Smooth muscle cell (in vitro differentiated cells): Measurements from ENCODE around the gene CBY3. TPM values are rescaled to one million over a fixed set of nuclear protein-coding genes. Genes with fewer than 3 reads are reported as not detected.
"Not testable (repeated sequence)": the region's sequence is repeated elsewhere in the genome, so short reads cannot be mapped to it uniquely, and the experiment has no call there.

Source experiments
- DNase-seq: peaks from one replicate; lab custom pipeline; 2025; ENCODE audit not compliant: unreplicated experiment; lab: John Stamatoyannopoulos, UW
- H2AFZ ChIP-seq: fragments of 200-600 bp; sonication (generic); 2 replicates; pipeline ENCODE4 v1.6.0; 2016; ENCODE audit warnings: antibody characterized with exemption, low read depth, mild to moderate bottlenecking
- H3F3A ChIP-seq: fragments of 200-600 bp; sonication (generic); 2 replicates; pipeline ENCODE4 v1.6.0; 2017; ENCODE audit warnings: antibody characterized with exemption, low read depth
- H3K27ac ChIP-seq: fragments of 200-600 bp; sonication (generic); 2 replicates; pipeline ENCODE4 v1.5.1; 2016; ENCODE audit warnings: low read depth, mild to moderate bottlenecking
- H3K27me3 ChIP-seq: fragments of 200-600 bp; sonication (generic); 2 replicates; pipeline ENCODE4 v1.6.1; 2016; ENCODE audit warnings: low read depth, mild to moderate bottlenecking
- H3K36me3 ChIP-seq: fragments of 200-600 bp; sonication (generic); 2 replicates; pipeline ENCODE4 v1.5.1; 2016; ENCODE audit warnings: low read depth
- H3K4me1 ChIP-seq: fragments of 200-600 bp; sonication (generic); 2 replicates; pipeline ENCODE4 v1.5.1; 2016; ENCODE audit warnings: low read depth
- H3K4me2 ChIP-seq: fragments of 200-600 bp; sonication (generic); 2 replicates; pipeline ENCODE4 v1.6.0; 2016; ENCODE audit warnings: mild to moderate bottlenecking
- H3K4me3 ChIP-seq: fragments of 200-600 bp; sonication (generic); 2 replicates; pipeline ENCODE4 v1.5.1; 2016; ENCODE audit warnings: mild to moderate bottlenecking
- H3K79me2 ChIP-seq: fragments of 200-600 bp; sonication (generic); 2 replicates; pipeline ENCODE4 v1.6.0; 2016; ENCODE audit warnings: low read depth, mild to moderate bottlenecking
- H3K9ac ChIP-seq: fragments of 200-600 bp; sonication (generic); 2 replicates; pipeline ENCODE4 v1.6.0; 2016; ENCODE audit warnings: low read depth
- H3K9me3 ChIP-seq: fragments of 200-600 bp; sonication (generic); replicated peaks from 2 replicates; pipeline ENCODE4 v1.5.1; 2016; ENCODE audit warnings: low read depth
- H4K20me1 ChIP-seq: fragments of 200-600 bp; sonication (generic); 2 replicates; pipeline ENCODE4 v1.6.0; 2016; ENCODE audit warnings: low read depth
- WGBS: methylation state at CpG from one replicate; pipeline ENCODE4 v1.1.7; 2016; ENCODE audit warnings: low lambda C conversion rate; 5-methylcytosine and 5-hydroxymethylcytosine counted together
- polyA plus RNA-seq: library from polyadenylated mRNA; unstranded; fragments of >200 nt; fragmentation: Nextera tagmentation; extraction: Ambion mirVana; gene quantifications from 2 replicates; pipeline ENCODE4 v1.2.1, GENCODE V29; 2016
- total RNA-seq: library from RNA; depleted of rRNA; stranded (reverse); fragments of >200 nt; gene quantifications from 2 replicates; pipeline ENCODE4 v1.2.3, GENCODE V29; 2014
- TF ChIP-seq, protein P1 (sequence below): fragments of 200-600 bp; sonication (generic); IDR thresholded peaks from 2 replicates; pipeline ENCODE4 v1.5.1; 2017; ENCODE audit warnings: borderline replicate concordance, mild to moderate bottlenecking, antibody characterized with exemption; ENCODE audit not compliant: insufficient read depth, poor library complexity, severe bottlenecking

The CBY3 gene
- total and polyA plus RNA-seq, 2 experiments from 2014 or later: not detected

DNA sequence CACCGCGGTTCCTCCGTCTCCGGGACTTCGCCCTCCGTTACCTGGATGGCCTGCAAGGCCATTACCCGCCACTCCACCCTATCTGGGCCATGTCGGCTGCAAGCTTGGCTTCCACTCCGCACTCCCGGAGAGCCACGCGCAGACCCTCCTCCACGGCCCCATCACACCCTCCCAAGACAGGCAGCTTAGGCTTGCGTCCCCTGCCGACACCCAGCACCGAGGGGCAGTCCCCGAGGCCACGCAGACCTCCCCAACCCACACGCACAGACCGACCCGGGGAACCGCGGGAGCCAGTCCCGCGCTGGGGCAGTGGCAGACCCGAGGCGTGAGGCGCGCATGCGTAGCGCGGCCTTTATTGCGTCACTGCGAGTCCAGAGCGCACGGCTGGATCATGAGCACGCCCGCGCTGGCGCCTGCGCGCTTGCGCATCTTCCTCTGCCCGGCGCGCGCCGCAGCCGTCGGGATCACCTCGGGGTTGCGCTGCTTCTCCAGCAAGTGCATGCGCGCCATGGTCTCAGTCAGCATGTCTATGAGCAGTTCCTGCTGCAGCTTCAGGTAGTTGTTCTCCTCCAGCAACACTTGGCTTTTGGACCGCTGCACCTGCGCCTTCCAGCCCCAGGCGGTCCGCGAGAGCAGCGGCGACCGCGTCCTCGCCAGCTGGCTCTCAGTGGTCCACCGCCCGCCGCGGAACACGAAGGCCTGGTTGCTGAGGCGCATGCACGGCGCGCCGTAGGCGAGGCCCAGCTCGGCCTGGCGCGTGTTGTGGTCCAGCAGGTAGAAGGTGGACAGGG, 2.4 kb downstream of the CBY3 start:
- H3K27ac ChIP-seq: peak overlapping the region; percentile 23
- H3K36me3 ChIP-seq: no peaks in the 10 kb centered on the region
- H3F3A ChIP-seq: no peaks in the 10 kb centered on the region
- DNase-seq: peak; percentile 81
- no peaks in the 10 kb centered on the region for H3K9me3 ChIP-seq
- H2AFZ ChIP-seq: peak overlapping the region; percentile 96
- H3K9ac ChIP-seq: peak overlapping the region; percentile 73
- peaks cover 11% of the 10 kb centered on the region for H3K4me1 ChIP-seq
- H4K20me1 ChIP-seq: no peaks in the 10 kb centered on the region
- H3K79me2 ChIP-seq: peaks cover 21% of the 10 kb centered on the region
- TF ChIP-seq, protein P1, sequence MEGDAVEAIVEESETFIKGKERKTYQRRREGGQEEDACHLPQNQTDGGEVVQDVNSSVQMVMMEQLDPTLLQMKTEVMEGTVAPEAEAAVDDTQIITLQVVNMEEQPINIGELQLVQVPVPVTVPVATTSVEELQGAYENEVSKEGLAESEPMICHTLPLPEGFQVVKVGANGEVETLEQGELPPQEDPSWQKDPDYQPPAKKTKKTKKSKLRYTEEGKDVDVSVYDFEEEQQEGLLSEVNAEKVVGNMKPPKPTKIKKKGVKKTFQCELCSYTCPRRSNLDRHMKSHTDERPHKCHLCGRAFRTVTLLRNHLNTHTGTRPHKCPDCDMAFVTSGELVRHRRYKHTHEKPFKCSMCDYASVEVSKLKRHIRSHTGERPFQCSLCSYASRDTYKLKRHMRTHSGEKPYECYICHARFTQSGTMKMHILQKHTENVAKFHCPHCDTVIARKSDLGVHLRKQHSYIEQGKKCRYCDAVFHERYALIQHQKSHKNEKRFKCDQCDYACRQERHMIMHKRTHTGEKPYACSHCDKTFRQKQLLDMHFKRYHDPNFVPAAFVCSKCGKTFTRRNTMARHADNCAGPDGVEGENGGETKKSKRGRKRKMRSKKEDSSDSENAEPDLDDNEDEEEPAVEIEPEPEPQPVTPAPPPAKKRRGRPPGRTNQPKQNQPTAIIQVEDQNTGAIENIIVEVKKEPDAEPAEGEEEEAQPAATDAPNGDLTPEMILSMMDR: no peak
- peak overlapping the region; percentile 84 for H3K4me3 ChIP-seq
- peak overlapping the region; percentile 99 for H3K4me2 ChIP-seq
- no peaks in the 10 kb centered on the region for H3K27me3 ChIP-seq
- WGBS: 5% methylated on average over 77 of the region's 78 CpGs

GRCh38 chr5:179668391-179668790, 12.4 kb downstream of the CBY3 start:
- Histone ChIP-seq H4K20me1 (no peaks in the 10 kb centered on the region), H3K36me3 (no peaks in the 10 kb centered on the region), H3K9me3 (no peaks in the 10 kb centered on the region), H3K4me3 (no peak overlapping the region), H3K79me2 (no peaks in the 10 kb centered on the region), H3K27me3 (no peaks in the 10 kb centered on the region), H3K4me1 (no peaks in the 10 kb centered on the region), H2AFZ (no peak overlapping the region), H3F3A (no peaks in the 10 kb centered on the region), H3K9ac (no peak overlapping the region), H3K27ac (no peak overlapping the region), H3K4me2 (no peak overlapping the region)
- DNase-seq: no peak
- TF ChIP-seq, protein P1: peak; percentile 48
- 52% methylated on average over 7 of the region's 7 CpGs for WGBS

GRCh38 chr5:179661647-179662046, 19.2 kb downstream of the CBY3 start:
- 98% methylated on average over 6 of the region's 6 CpGs for WGBS

DNA sequence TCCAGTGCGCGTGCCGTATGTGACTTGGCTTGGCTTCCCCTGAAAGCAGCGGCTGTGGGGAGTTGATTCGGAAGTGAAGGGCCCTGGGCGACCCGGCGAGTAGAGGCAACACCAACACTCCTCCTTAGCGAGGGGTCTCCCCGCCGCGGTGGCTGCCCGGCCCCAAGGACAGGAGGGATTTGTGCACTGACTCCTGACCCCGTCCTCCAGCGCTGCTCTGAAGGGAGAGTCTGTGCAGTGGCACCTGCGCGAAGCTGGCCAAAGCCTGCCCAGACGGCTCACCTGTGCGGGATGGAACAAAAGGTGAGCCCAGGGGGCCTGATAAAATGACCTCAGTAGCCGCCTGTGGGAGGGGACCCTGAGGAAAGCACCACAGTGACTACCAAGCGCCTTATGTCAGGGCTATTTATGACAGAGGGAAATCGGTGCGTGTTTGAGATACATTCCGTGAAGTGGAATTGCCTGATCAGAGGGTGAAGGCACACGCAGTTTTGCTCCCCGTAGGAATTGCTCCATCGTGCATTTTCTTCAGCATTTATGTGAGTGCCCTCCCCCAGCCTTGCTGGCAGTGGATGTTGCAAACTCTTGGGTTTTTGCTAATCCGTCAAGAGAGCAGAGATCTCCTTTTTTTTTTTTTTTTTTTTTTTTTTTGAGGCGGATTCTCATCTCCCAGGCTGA, 22.5 kb downstream of the CBY3 start:
- Histone ChIP-seq H3K4me3 (peak overlapping the region; percentile 45), H2AFZ (peak overlapping the region; percentile 28), H3K4me2 (peak overlapping the region; percentile 79)
- H3F3A ChIP-seq, H3K9ac ChIP-seq, H4K20me1 ChIP-seq, H3K27me3 ChIP-seq, H3K36me3 ChIP-seq, H3K79me2 ChIP-seq, H3K9me3 ChIP-seq, H3K4me1 ChIP-seq, DNase-seq, H3K27ac ChIP-seq: not testable (repeated sequence)
- 11% methylated on average over 11 of the region's 29 CpGs for WGBS

More at GRCh38 chr5:179661647-179662046, 19.2 kb downstream of the CBY3 start:
- H4K20me1 ChIP-seq, H3K4me1 ChIP-seq, H3K4me3 ChIP-seq, H3K36me3 ChIP-seq, DNase-seq, H3K9ac ChIP-seq, H3K79me2 ChIP-seq, H3K4me2 ChIP-seq, H3F3A ChIP-seq, H2AFZ ChIP-seq, H3K27ac ChIP-seq, H3K27me3 ChIP-seq, H3K9me3 ChIP-seq: not testable (repeated sequence)

GRCh38 chr5:179657302-179658178, 23.3 kb downstream of the CBY3 start:
- H3K4me3 ChIP-seq: not testable (repeated sequence)

DNA sequence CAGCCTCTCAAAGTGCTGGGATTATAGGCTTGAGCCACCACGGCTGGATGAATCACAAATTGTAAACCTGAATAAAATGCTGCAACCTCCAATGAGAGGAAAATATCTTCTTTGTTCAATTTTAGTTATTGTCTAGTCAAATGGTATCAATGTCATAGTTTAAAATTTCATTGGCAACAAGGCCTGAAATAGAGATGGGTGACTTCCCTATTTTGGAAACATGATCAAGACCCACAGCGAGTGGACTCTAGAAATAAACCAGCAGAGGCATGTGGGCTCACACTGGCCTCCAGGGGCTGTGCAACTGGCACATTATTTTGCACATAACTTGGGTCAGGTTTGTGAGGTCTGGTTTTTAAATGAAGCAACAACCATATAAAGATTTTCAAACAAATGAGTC, 27.7 kb downstream of the CBY3 start:
- not testable (repeated sequence) for DNase-seq, H4K20me1 ChIP-seq, H3K4me3 ChIP-seq, H3K9me3 ChIP-seq, H3K36me3 ChIP-seq, H3K4me1 ChIP-seq, H3K4me2 ChIP-seq, H3K27me3 ChIP-seq, H3F3A ChIP-seq, H3K27ac ChIP-seq, H2AFZ ChIP-seq, H3K79me2 ChIP-seq, H3K9ac ChIP-seq
- WGBS: 81% methylated on average over 2 of the region's 2 CpGs

More at GRCh38 chr5:179657302-179658178, 23.3 kb downstream of the CBY3 start:
- WGBS: 27% methylated on average over 14 of the region's 50 CpGs
- H2AFZ ChIP-seq, H3K27ac ChIP-seq, H3K27me3 ChIP-seq, H3K36me3 ChIP-seq, DNase-seq, H3K4me2 ChIP-seq, H3F3A ChIP-seq, H3K4me1 ChIP-seq, H4K20me1 ChIP-seq, H3K9ac ChIP-seq, H3K9me3 ChIP-seq, H3K79me2 ChIP-seq: not testable (repeated sequence)
